Activated CD4-positive, alpha-beta T cell treated with anti-CD3 and anti-CD28 coated beads for 36 hours (primary cell): Measurements from ENCODE around the gene FAM221A. TPM values are rescaled to one million over a fixed set of nuclear protein-coding genes. Genes with fewer than 3 reads are reported as not detected.
"Not testable (repeated sequence)": the region's sequence is repeated elsewhere in the genome, so short reads cannot be mapped to it uniquely, and the experiment has no call there.

Experiments used
- ATAC-seq: fragments of 200-7000 bp; cut with Tn5 transposase; one replicate; pipeline ENCODE4 v1.10.0; 2021; ENCODE audit warnings: mild to moderate bottlenecking, moderate library complexity
- CTCF ChIA-PET: fragments of 350-600 bp; sonication (Branson Sonifier 250); formaldehyde crosslinking; loops from one replicate; lab custom pipeline; 2021; ENCODE audit warnings: antibody characterized with exemption; lab: Charles Lee
- POLR2A ChIA-PET: fragments of 350-600 bp; sonication (Branson Sonifier 250); formaldehyde crosslinking; loops from one replicate; lab custom pipeline; 2021; ENCODE audit warnings: antibody characterized with exemption, inconsistent platforms; lab: Charles Lee
- DNase-seq: peaks from one replicate; pipeline ENCODE4 v3.0.0-alpha.2; 2020
- H3K27ac Mint-ChIP-seq: one replicate; pipeline ENCODE4 v1.8.0; 2021; ENCODE audit warnings: mixed read lengths
- H3K27me3 Mint-ChIP-seq: one replicate; pipeline ENCODE4 v1.8.0; 2021; ENCODE audit warnings: mixed read lengths
- H3K36me3 Mint-ChIP-seq: one replicate; pipeline ENCODE4 v1.8.0; 2021; ENCODE audit warnings: low read depth, mixed read lengths
- H3K4me1 Mint-ChIP-seq: one replicate; pipeline ENCODE4 v1.8.0; 2021; ENCODE audit warnings: mixed read lengths
- H3K4me3 Mint-ChIP-seq: one replicate; pipeline ENCODE4 v1.8.0; 2021; ENCODE audit warnings: mild to moderate bottlenecking, moderate library complexity, mixed read lengths
- H3K9me3 Mint-ChIP-seq: one replicate; pipeline ENCODE4 v1.8.0; 2021; ENCODE audit warnings: low read depth, mixed read lengths
- intact Hi-C, 2 experiments: fragments of 100-400 bp; cut with DNase I in 1 of 2; cut with micrococcal nuclease in 1 of 2; formaldehyde crosslinking; loops; one replicate each; pipeline versions ENCODE4 v1.14.2 to v1.15.1; 2022 to 2024; cut with DNase I, micrococcal nuclease
- total RNA-seq, 2 experiments: library from RNA; stranded (reverse); gene quantifications; one replicate each; pipeline ENCODE4 v1.2.3, GENCODE V29; 2021

The FAM221A gene
- total RNA-seq, 2 experiments from 2014 or later, result 5.3 to 8.1 TPM

GRCh38 chr7:23722587-23723216 is 42.7 kb downstream of the FAM221A start:
- CTCF ChIA-PET, H3K9me3 Mint-ChIP-seq, POLR2A ChIA-PET, H3K27ac Mint-ChIP-seq, ATAC-seq, H3K4me3 Mint-ChIP-seq, H3K27me3 Mint-ChIP-seq, intact Hi-C loops, H3K4me1 Mint-ChIP-seq, H3K36me3 Mint-ChIP-seq, DNase-seq: not testable (repeated sequence)

GRCh38 chr7:23724113-23724512 is 44.1 kb downstream of the FAM221A start:
- ATAC-seq, H3K27me3 Mint-ChIP-seq, H3K9me3 Mint-ChIP-seq, H3K4me1 Mint-ChIP-seq, POLR2A ChIA-PET, H3K27ac Mint-ChIP-seq, H3K4me3 Mint-ChIP-seq, intact Hi-C loops, H3K36me3 Mint-ChIP-seq, DNase-seq: not testable (repeated sequence)
- CTCF ChIA-PET, result interaction anchor here (1.1 kb wide), 1 partner anchor 9 kb away, joined by 8 read pairs; no protein-coding TSS in a partner anchor

DNA sequence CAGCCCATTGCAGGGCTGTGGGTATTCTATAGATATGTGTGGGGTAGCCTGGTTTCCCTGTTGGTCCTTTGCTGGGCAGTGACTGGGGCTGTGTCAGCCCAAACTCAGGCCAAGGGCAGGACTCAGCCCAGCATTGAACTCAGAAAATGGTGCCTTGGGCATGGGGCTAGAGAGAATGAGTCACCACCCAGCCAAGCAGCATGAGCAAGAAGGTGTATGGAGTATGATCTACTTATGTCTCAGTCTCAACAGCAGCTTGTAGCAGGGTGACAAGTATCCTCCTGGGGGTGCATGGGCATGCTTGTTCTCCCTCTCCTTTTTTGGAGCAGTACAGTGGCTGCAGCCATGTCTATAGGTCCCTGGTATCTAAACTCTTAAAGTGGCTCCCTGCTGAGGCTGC is 62.1 kb downstream of the FAM221A start:
- CTCF ChIA-PET, result no interaction called here
- H3K27ac Mint-ChIP-seq, result no peak overlapping the region
- H3K27me3 Mint-ChIP-seq, result no peaks in the 10 kb centered on the region
- intact Hi-C loops, result no loop called here
- ATAC-seq (no peak), DNase-seq (no peak)
- H3K4me3 Mint-ChIP-seq, result no peak overlapping the region
- H3K36me3 Mint-ChIP-seq, result peaks cover 4% of the 10 kb centered on the region
- H3K4me1 Mint-ChIP-seq, result no peaks in the 10 kb centered on the region
- POLR2A ChIA-PET, result interaction anchor here (0.5 kb wide), 1 partner anchor 151 kb away, joined by 3 read pairs; no protein-coding TSS in a partner anchor
- peaks cover 24% of the 10 kb centered on the region for H3K9me3 Mint-ChIP-seq

DNA sequence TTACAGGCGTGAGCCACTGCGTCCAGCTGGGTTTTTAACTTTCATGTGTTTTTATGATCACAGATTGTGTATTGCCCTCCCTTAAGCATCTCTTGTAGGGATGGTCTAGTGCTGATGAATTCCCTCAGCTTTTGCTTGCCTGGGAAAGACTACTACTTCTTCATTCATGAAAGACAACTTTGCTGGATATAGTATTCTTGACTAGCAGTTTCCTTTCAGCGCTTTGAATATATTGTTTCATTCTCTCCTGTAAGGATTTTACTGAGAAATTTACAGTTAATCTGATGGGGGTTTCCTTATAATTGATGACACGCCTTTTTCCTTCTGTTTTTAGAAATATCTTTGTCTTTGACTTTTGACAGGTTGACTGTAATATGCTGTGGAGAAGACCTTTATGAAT is 63.2 kb downstream of the FAM221A start:
- Mint-ChIP-seq H3K36me3 (peaks cover 4% of the 10 kb centered on the region), H3K4me1 (no peaks in the 10 kb centered on the region), H3K27ac (no peak overlapping the region), H3K9me3 (peaks cover 24% of the 10 kb centered on the region), H3K27me3 (no peaks in the 10 kb centered on the region), H3K4me3 (no peak overlapping the region)
- ChIA-PET CTCF (no interaction called here), POLR2A (no interaction called here)
- intact Hi-C loops, result no loop called here
- ATAC-seq, result no peak
- DNase-seq, result no peak

GRCh38 chr7:23746629-23747028 is 66.6 kb downstream of the FAM221A start:
- H3K9me3 Mint-ChIP-seq, result peaks cover 24% of the 10 kb centered on the region
- no peaks in the 10 kb centered on the region for H3K4me1 Mint-ChIP-seq
- ChIA-PET CTCF (no interaction called here), POLR2A (no interaction called here)
- H3K36me3 Mint-ChIP-seq, result peaks cover 4% of the 10 kb centered on the region
- no peak for DNase-seq
- no peak overlapping the region for H3K27ac Mint-ChIP-seq
- H3K4me3 Mint-ChIP-seq, result no peak overlapping the region
- H3K27me3 Mint-ChIP-seq, result no peaks in the 10 kb centered on the region
- intact Hi-C loops, result no loop called here
- ATAC-seq, result no peak

GRCh38 chr7:23751852-23752251 is 71.9 kb downstream of the FAM221A start:
- Mint-ChIP-seq H3K4me3 (no peak overlapping the region), H3K36me3 (peaks cover 2% of the 10 kb centered on the region), H3K27me3 (no peaks in the 10 kb centered on the region), H3K9me3 (peaks cover 2% of the 10 kb centered on the region), H3K27ac (no peak overlapping the region), H3K4me1 (peaks cover 5% of the 10 kb centered on the region)
- POLR2A ChIA-PET, result no interaction called here
- intact Hi-C loops, result no loop called here
- DNase-seq, result no peak
- CTCF ChIA-PET, result interaction anchor here (1.2 kb wide), 1 partner anchor 11 kb away, joined by 3 read pairs; no protein-coding TSS in a partner anchor
- ATAC-seq, result no peak

Other genes starting within 250 kb of the FAM221A start
- gene IGF2BP3, start 209.7 kb upstream of the FAM221A start, total RNA-seq, result 1 to 10 TPM in 1 of 2 experiments, under 1 TPM in 1; 0.64 to 1.1 TPM
- gene TRA2A, start 148.2 kb upstream of the FAM221A start, total RNA-seq, result 100 to 1,000 TPM in 1 of 2 experiments, 10 to 100 TPM in 1; 86.8 to 143 TPM
- gene CCDC126, start 82.8 kb upstream of the FAM221A start, total RNA-seq, result 1 to 10 TPM; 4.6 to 5.6 TPM
- gene STK31, start 30.0 kb downstream of the FAM221A start, total RNA-seq, result under 1 TPM in 1 of 2 experiments, not detected in 1; 0.18 TPM